A673 (cell line): Measurements from ENCODE around the gene CYBA.

Experiments used
- EZH2 ChIP-seq: fragments of 200-600 bp; sonication (generic); IDR thresholded peaks from 2 replicates; pipeline ENCODE4 v1.6.1; 2017; ENCODE audit warnings: borderline replicate concordance, low read depth, mild to moderate bottlenecking, mixed read lengths, antibody characterized with exemption, low read length; ENCODE audit not compliant: poor library complexity, severe bottlenecking
- TF ChIP-seq, protein P1 (sequence below): fragments of 300-800, 200-600 bp; sonication (generic); conservative IDR thresholded peaks from 2 replicates; pipeline ENCODE4 v1.5.1; 2017; ENCODE audit warnings: low read depth, mild to moderate bottlenecking, antibody characterized with exemption, low read length, moderate library complexity, mixed read lengths

DNA sequence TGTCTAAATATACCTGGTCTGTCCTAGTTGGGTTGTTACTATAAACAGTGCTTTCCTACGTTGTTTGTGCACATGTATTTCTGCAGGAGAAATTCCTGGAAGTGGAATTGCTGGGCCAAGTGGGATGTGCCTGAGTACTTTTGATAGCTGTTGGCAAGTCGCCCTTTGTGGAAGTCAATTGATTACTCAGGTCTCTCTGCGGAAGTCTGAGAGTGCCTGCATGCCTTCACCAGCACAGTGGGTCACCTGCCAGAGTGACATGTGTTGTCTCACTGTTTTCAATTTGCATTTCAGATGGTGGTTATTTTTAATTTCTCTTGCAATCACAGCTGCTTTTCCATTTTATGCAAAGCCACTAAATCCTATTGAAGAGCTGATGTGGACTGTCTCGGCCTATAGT lies 14.3 kb upstream of the CYBA start:
- TF ChIP-seq, protein P1, sequence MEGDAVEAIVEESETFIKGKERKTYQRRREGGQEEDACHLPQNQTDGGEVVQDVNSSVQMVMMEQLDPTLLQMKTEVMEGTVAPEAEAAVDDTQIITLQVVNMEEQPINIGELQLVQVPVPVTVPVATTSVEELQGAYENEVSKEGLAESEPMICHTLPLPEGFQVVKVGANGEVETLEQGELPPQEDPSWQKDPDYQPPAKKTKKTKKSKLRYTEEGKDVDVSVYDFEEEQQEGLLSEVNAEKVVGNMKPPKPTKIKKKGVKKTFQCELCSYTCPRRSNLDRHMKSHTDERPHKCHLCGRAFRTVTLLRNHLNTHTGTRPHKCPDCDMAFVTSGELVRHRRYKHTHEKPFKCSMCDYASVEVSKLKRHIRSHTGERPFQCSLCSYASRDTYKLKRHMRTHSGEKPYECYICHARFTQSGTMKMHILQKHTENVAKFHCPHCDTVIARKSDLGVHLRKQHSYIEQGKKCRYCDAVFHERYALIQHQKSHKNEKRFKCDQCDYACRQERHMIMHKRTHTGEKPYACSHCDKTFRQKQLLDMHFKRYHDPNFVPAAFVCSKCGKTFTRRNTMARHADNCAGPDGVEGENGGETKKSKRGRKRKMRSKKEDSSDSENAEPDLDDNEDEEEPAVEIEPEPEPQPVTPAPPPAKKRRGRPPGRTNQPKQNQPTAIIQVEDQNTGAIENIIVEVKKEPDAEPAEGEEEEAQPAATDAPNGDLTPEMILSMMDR: no peak
- no peak for TF ChIP-seq EZH2
